CD4-positive, alpha-beta T cell (primary cell): ENCODE measurements around the gene VAT1L. TPM values are rescaled to one million over a fixed set of nuclear protein-coding genes. Genes with fewer than 3 reads are reported as not detected.

Source experiments
- ATAC-seq: fragments of 200-7000 bp; cut with Tn5 transposase; one replicate; pipeline ENCODE4 v1.10.0; 2022; ENCODE audit warnings: mild to moderate bottlenecking; ENCODE audit not compliant: poor library complexity
- CTCF ChIA-PET: fragments of 350-600 bp; sonication (Branson Sonifier 250); formaldehyde crosslinking; loops from one replicate; lab custom pipeline; 2021; ENCODE audit warnings: antibody characterized with exemption, inconsistent platforms; lab: Charles Lee
- POLR2A ChIA-PET: fragments of 350-600 bp; sonication (Branson Sonifier 250); formaldehyde crosslinking; loops from one replicate; lab custom pipeline; 2021; ENCODE audit warnings: antibody characterized with exemption, inconsistent platforms; lab: Charles Lee
- DNase-seq, 14 experiments: peaks; one replicate each; pipeline ENCODE4 v3.0.0-alpha.2; 2013 to 2020; ENCODE audit warnings: mixed read lengths in 2 of 14
- H3K27ac ChIP-seq, 2 donors: one replicate each; pipeline versions ENCODE4 v1.5.1 to v1.7.0; 2013; ENCODE audit warnings: low read length in 2 of 2, low read depth in 1 of 2, mild to moderate bottlenecking in 1 of 2
- H3K27me3 ChIP-seq, 2 experiments: 1 replicate in 1 of 2; 2 replicates in 1 of 2; pipeline versions ENCODE4 v1.6.1 to v1.7.0; 2013; ENCODE audit warnings: low read length in 2 of 2, control low read depth in 1 of 2, mild to moderate bottlenecking in 1 of 2, moderate library complexity in 1 of 2; ENCODE audit not compliant: insufficient read depth in 2 of 2, control insufficient read depth in 1 of 2
- H3K36me3 ChIP-seq: one replicate; pipeline ENCODE4 v1.6.1; 2013; ENCODE audit warnings: low read length, control low read depth; ENCODE audit not compliant: insufficient read depth
- H3K4me1 ChIP-seq: one replicate; pipeline ENCODE4 v1.6.1; 2013; ENCODE audit warnings: low read length, control low read depth; ENCODE audit not compliant: insufficient read depth
- H3K4me3 ChIP-seq: one replicate; pipeline ENCODE4 v1.5.1; 2013; ENCODE audit warnings: mild to moderate bottlenecking, low read length, moderate library complexity
- H3K9me3 ChIP-seq, 2 experiments: 1 replicate in 1 of 2; 2 replicates in 1 of 2; pipeline versions ENCODE4 v1.6.1 to v1.7.0; 2013; ENCODE audit warnings: low read length in 2 of 2, mild to moderate bottlenecking in 2 of 2, control low read depth in 1 of 2, moderate library complexity in 1 of 2; ENCODE audit not compliant: control insufficient read depth in 1 of 2, insufficient read depth in 1 of 2
- H3K27ac Mint-ChIP-seq: one replicate; pipeline ENCODE4 v1.8.0; 2020; ENCODE audit warnings: mixed read lengths
- H3K27me3 Mint-ChIP-seq: one replicate; pipeline ENCODE4 v1.8.0; 2021; ENCODE audit warnings: mixed read lengths
- H3K36me3 Mint-ChIP-seq: one replicate; pipeline ENCODE4 v1.8.0; 2021; ENCODE audit warnings: low read depth, mixed read lengths
- H3K4me1 Mint-ChIP-seq: one replicate; pipeline ENCODE4 v1.8.0; 2021; ENCODE audit warnings: low read depth, mixed read lengths
- H3K4me3 Mint-ChIP-seq: one replicate; pipeline ENCODE4 v1.8.0; 2020; ENCODE audit warnings: mild to moderate bottlenecking, mixed read lengths
- H3K9me3 Mint-ChIP-seq: one replicate; pipeline ENCODE4 v1.8.0; 2020; ENCODE audit warnings: mixed read lengths
- CTCF ChIP-seq: fragments of 200-600 bp; IDR thresholded peaks from one replicate; pipeline ENCODE4 v1.8.0; 2022; ENCODE audit warnings: antibody characterized with exemption, mild to moderate bottlenecking
- intact Hi-C, 2 experiments: fragments of 100-400 bp; cut with DNase I in 1 of 2; cut with micrococcal nuclease in 1 of 2; formaldehyde crosslinking; loops; one replicate each; pipeline versions ENCODE4 v1.15.1 to v1.9.0; 2023 to 2025; cut with DNase I, micrococcal nuclease
- total RNA-seq, 174 experiments: library from RNA in 2 of 174; stranded (reverse) in 2 of 174; gene quantifications; one replicate each; pipeline ENCODE4 v1.2.3 and lab custom pipeline; 2021 to 2026

Gene VAT1L
- total RNA-seq, 2 experiments from 2014 or later: not detected

GRCh38 chr16:77910021-77910420, 121.7 kb downstream of the VAT1L start:
- TF ChIP-seq CTCF: no peak
- Mint-ChIP-seq H3K4me1 (no peaks in the 10 kb centered on the region), H3K36me3 (no peaks in the 10 kb centered on the region), H3K9me3 (no peaks in the 10 kb centered on the region), H3K27ac (no peak overlapping the region), H3K4me3 (no peak overlapping the region), H3K27me3 (peaks cover 6% of the 10 kb centered on the region)
- no peak for ATAC-seq
- Histone ChIP-seq H3K9me3 (peaks cover 0 to 5% of the 10 kb centered on the region in 2 experiments), H3K27me3 (no peaks in the 10 kb centered on the region), H3K4me1 (no peaks in the 10 kb centered on the region), H3K36me3 (no peaks in the 10 kb centered on the region), H3K4me3 (no peak overlapping the region), H3K27ac (no peak overlapping the region)
- ChIA-PET POLR2A (no interaction called here), CTCF (no interaction called here)
- DNase-seq: no peak
- intact Hi-C loops: no loop called here

GRCh38 chr16:77912617-77913016, 124.3 kb downstream of the VAT1L start:
- CTCF ChIA-PET: no interaction called here
- Mint-ChIP-seq H3K36me3 (no peaks in the 10 kb centered on the region), H3K27ac (no peak overlapping the region), H3K9me3 (no peaks in the 10 kb centered on the region), H3K4me3 (no peak overlapping the region), H3K27me3 (no peaks in the 10 kb centered on the region), H3K4me1 (no peaks in the 10 kb centered on the region)
- ATAC-seq (no peak), DNase-seq (no peak)
- no peak overlapping the region for H3K4me3 ChIP-seq
- no peak for TF ChIP-seq CTCF
- no peaks in the 10 kb centered on the region for H3K27me3 ChIP-seq
- H3K4me1 ChIP-seq: no peaks in the 10 kb centered on the region
- intact Hi-C loops: no loop called here
- POLR2A ChIA-PET: no interaction called here
- no peaks in the 10 kb centered on the region for H3K36me3 ChIP-seq
- peaks cover 0 to 5% of the 10 kb centered on the region in 2 experiments for H3K9me3 ChIP-seq
- H3K27ac ChIP-seq: no peak overlapping the region

GRCh38 chr16:77913738-77914253, 125.4 kb downstream of the VAT1L start:
- Mint-ChIP-seq H3K4me3 (no peak overlapping the region), H3K27me3 (peaks cover 4% of the 10 kb centered on the region), H3K36me3 (no peaks in the 10 kb centered on the region), H3K4me1 (no peaks in the 10 kb centered on the region), H3K9me3 (no peaks in the 10 kb centered on the region), H3K27ac (no peak overlapping the region)
- no peak overlapping the region for H3K4me3 ChIP-seq
- H3K27ac ChIP-seq: no peak overlapping the region
- ChIA-PET CTCF (no interaction called here), POLR2A (no interaction called here)
- H3K36me3 ChIP-seq: no peaks in the 10 kb centered on the region
- DNase-seq (no peak), ATAC-seq (no peak)
- no peaks in the 10 kb centered on the region for H3K4me1 ChIP-seq
- no peak for TF ChIP-seq CTCF
- H3K9me3 ChIP-seq: no peaks in the 10 kb centered on the region
- no peaks in the 10 kb centered on the region for H3K27me3 ChIP-seq
- intact Hi-C loops: no loop called here
